BE2C (cell line): ENCODE measurements around the gene PCNX4.

ENCODE experiments used
- DNase-seq: peaks from one replicate; pipeline ENCODE4 v3.0.0-alpha.2; 2020
- H3K27me3 ChIP-seq: fragments of 250-450 bp; sonication (Bioruptor Pico); 2 replicates; pipeline ENCODE4 v1.5.1; 2020; ENCODE audit warnings: mild to moderate bottlenecking
- H3K36me3 ChIP-seq: fragments of 250-450 bp; sonication (Bioruptor Pico); 2 replicates; pipeline ENCODE4 v1.5.1; 2020; ENCODE audit warnings: mild to moderate bottlenecking
- H3K4me1 ChIP-seq: fragments of 250-450 bp; sonication (Bioruptor Pico); 2 replicates; pipeline ENCODE4 v1.5.1; 2020
- H3K4me3 ChIP-seq: 2 replicates; pipeline ENCODE4 v1.5.1; 2011; ENCODE audit warnings: low read depth, low read length
- H3K9me3 ChIP-seq: fragments of 250-450 bp; sonication (Bioruptor Pico); 2 replicates; pipeline ENCODE4 v1.5.1; 2020
- TF ChIP-seq, protein P1 (sequence below): IDR thresholded peaks from 2 replicates; pipeline ENCODE4 v1.5.1; 2012; ENCODE audit warnings: mild to moderate bottlenecking, low read depth, low read length

Gene PCNX4

DNA sequence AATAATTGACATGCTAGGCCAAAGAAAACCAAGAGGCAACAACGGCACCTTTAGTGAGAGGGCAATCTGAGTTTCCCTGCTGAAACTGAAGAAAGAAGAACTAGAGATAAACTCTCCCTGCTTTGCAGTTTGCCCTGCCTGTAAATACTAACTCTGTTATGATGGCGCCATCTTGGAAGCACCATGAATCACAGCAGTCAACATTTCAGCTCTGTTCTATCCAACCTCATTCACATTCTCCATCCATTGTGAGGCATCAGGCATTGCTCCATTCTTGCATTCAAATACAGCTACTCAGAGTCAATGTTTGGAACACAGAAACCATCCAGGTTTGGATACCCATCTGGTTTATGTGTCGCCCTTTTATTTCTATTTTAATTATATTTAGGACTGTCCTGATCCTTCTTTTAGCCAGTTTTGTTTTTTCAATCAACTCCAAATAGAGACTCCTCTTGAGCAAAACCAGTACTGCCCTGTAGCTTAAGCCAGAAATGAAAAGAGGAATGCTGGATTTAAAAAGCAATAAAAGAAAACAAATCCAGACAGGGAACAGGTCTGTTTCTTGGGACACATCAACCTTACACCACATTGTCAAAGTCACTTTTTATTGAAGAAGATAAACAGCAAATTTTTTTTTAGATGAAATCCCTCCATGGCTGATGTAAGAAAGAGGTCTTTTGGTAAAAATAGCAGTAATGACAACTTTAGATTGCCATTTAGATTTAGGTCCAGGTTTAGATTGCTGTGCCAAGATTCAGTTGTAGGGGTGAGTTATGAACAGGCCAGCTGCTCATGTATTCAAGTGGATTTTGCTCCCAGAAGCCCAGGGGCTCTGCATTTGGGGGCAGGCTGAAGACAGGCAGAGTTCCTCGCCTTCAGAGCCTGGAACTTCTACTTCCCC, 124.0 kb downstream of the PCNX4 start:
- H3K27me3 ChIP-seq = no peaks in the 10 kb centered on the region
- no peak overlapping the region for H3K4me3 ChIP-seq

DNA sequence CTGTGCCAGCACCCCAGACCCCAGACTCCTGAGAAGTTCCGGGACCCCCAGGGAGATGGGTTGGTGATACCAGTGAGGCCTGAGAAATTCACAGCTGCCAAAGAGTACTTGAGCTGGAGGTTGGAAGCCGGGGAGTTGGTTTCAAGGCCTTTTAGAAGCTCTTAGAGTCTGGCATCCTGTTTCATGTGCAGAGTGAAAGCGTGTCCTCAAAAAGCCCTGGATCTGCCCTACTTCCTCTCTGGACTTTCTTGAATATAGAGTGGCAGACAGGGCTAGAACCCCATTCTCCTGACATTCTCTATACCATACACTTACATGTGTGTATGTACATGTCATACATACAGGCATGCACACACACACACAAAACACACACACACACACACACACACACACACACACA, 126.0 kb downstream of the PCNX4 start:
- Histone ChIP-seq H3K27me3 (no peaks in the 10 kb centered on the region), H3K4me1 (no peaks in the 10 kb centered on the region; the same call in 1 of the 2 replicates), H3K4me3 (no peak overlapping the region), H3K9me3 (no peaks in the 10 kb centered on the region), H3K36me3 (no peaks in the 10 kb centered on the region)
- TF ChIP-seq, protein P1, sequence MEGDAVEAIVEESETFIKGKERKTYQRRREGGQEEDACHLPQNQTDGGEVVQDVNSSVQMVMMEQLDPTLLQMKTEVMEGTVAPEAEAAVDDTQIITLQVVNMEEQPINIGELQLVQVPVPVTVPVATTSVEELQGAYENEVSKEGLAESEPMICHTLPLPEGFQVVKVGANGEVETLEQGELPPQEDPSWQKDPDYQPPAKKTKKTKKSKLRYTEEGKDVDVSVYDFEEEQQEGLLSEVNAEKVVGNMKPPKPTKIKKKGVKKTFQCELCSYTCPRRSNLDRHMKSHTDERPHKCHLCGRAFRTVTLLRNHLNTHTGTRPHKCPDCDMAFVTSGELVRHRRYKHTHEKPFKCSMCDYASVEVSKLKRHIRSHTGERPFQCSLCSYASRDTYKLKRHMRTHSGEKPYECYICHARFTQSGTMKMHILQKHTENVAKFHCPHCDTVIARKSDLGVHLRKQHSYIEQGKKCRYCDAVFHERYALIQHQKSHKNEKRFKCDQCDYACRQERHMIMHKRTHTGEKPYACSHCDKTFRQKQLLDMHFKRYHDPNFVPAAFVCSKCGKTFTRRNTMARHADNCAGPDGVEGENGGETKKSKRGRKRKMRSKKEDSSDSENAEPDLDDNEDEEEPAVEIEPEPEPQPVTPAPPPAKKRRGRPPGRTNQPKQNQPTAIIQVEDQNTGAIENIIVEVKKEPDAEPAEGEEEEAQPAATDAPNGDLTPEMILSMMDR = no peak
- no peak for DNase-seq

More for the DNA sequence above, 124.0 kb downstream of the PCNX4 start:
- Histone ChIP-seq H3K9me3 (no peaks in the 10 kb centered on the region), H3K4me1 (no peaks in the 10 kb centered on the region; the same call in 1 of the 2 replicates), H3K36me3 (no peaks in the 10 kb centered on the region)
- TF ChIP-seq, protein P1 = no peak
- no peak for DNase-seq
